GM19099 (cell line): Measurements from ENCODE around the gene MORF4L1.

Source experiments
- POLR2A ChIP-seq: IDR thresholded peaks from 3 replicates; pipeline ENCODE4 v1.6.1; 2011; ENCODE audit warnings: low read depth; ENCODE audit not compliant: insufficient read length; ENCODE audit errors: extremely low read depth

MORF4L1 gene

GRCh38 chr15:78917888-78918287 is 45.2 kb downstream of the MORF4L1 start:
- no peak for TF ChIP-seq POLR2A

DNA sequence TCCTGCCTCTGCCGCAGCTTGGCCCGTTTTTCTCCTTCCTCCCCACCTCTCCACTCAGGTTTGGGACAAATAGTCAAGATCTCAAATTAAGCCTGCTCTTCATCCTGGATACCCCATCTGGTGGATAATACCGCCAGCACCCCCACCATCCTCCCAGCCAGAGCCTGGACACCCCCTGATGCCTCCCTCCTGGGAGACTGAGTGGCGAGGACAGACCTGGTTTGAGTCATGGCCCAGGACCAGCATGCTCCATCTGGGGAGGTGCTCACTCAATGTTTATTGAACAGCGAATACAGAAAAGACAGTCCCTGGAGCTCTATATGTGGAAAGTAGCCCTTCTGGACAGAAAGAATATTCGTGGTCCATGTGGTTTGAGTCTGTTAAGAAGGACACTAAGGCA is 48.8 kb downstream of the MORF4L1 start:
- peak; percentile 49 for TF ChIP-seq POLR2A

GRCh38 chr15:78921940-78922339 is 49.2 kb downstream of the MORF4L1 start:
- TF ChIP-seq POLR2A: no peak

DNA sequence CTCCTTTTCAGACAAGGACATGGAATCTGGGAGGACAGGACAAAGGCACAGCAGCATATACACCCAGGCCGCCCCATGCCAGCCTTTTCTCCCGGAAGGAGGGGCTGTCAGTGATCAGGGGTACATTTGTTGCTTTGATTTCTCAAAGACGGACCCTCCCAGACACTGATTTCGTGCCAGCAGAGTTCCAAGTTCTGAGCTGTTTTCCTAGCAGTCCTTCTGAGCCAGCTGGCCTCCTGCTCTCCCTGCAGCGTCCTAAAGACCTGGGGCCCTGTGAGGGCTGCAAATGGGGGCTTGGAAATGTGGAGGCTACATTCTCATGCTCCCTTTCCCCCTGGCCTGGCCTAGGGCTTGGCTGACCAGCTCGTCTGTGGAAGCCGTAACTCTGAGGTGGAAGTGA is 49.8 kb downstream of the MORF4L1 start:
- no peak for TF ChIP-seq POLR2A

- TF ChIP-seq POLR2A: no peak
Measured at GRCh38 chr15:78923015-78923414, 50.3 kb downstream of the MORF4L1 start.

GRCh38 chr15:78923480-78924360 is 51.0 kb downstream of the MORF4L1 start:
- peak; percentile 19 for TF ChIP-seq POLR2A

DNA sequence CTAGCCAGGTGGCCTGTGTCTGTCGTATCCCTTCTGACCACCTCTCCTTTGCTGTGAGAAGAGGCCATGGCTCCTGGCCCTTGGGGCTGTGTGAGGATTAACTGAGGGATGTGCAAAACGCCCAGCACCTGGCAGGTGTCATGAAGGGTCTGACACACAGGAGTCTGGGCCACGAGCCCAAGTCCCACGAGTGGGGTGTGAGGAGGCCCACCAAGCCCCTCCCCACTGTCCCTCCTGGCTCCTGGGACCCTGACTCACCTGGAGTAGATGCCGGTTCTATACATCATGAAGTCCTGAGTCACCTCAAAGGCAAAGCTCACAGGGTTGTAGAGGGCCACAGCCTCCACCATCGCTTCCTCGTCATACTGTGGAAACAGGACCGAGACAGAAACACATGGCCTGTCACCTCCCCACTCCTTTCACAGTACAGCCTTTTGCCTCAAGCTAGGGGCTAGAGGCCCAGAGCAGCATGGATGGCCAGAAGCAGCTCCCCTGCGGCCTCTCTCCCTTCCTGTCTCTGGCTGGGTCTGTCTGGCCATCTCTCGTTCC is 52.5 kb downstream of the MORF4L1 start:
- TF ChIP-seq POLR2A: no peak

- TF ChIP-seq POLR2A: no peak
Measured at GRCh38 chr15:78925956-78926743, 53.5 kb downstream of the MORF4L1 start.

- TF ChIP-seq POLR2A: peak; percentile 40
Measured at GRCh38 chr15:78927077-78927790, 54.5 kb downstream of the MORF4L1 start.

DNA sequence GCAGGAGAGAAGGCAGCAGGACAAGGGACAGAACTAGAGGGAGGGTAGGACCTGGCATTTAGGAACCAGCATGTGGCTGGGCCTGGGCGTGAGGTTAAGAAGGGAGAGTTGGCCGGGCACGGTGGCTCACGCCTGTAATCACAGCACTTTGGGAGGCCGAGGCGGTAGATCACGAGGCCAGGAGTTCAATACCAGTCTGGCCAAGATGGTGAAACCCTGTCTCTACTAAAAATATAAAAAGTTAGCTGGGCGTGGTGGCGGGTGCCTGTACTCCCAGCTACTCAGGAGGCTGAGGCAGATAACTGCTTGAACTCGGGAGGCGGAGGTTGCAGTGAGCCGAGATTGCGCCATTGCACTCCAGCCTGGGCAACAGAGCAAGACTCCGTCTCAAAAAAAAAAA is 55.5 kb downstream of the MORF4L1 start:
- TF ChIP-seq POLR2A: peak; percentile 1

GRCh38 chr15:78928616-78929093 is 56.0 kb downstream of the MORF4L1 start:
- no peak for TF ChIP-seq POLR2A

DNA sequence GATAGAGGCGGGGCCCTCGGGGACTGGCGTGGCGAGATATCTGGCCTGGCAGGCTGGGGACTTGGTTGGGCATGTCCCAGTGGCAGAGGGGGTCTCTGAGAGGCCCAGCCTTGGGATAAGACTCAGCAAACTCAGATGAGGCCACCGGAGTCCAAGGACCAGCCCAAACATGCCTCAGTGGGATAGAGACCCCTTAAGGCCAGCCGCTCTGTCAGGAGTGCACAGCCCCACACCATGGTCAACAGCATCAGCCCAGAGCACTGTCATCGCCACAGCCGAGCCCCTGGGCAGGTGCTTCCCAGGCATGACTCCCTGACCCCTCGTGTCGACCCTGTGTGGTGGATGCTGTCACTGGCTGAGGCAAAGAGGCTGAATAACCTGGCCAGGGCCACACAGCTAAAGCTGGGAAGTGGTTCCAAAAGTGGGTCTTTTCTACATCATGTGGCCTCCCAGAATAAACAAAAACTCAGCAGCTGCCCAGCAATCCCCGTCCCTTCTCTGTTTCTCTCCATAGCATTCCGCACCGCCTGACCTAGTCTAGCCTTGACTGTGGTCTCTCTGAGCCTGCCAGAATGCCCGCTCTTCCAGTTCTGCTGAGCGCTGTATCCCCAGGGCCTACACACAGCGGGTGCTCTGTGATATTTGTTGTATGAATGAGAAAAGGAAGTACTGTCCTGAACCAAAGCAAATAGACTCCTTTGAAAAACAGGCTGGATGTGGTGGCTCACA is 57.0 kb downstream of the MORF4L1 start:
- TF ChIP-seq POLR2A: no peak

GRCh38 chr15:78930577-78931388 is 58.1 kb downstream of the MORF4L1 start:
- peak; percentile 23 for TF ChIP-seq POLR2A
